Endothelial cell of umbilical vein (primary cell): ENCODE data around the gene NADSYN1. TPM values are rescaled to one million over a fixed set of nuclear protein-coding genes. Genes with fewer than 3 reads are reported as not detected.

ENCODE experiments used
- BruUV-seq: library from RNA; stranded (reverse); fragments of 400-500 nt; replicated peaks from 2 replicates; lab custom pipeline; 2021; lab: Mats Ljungman, UMichigan
- CTCF ChIA-PET: fragments of 300-600, 350-600 bp; sonication (Branson Sonifier 250); formaldehyde crosslinking; loops from one replicate; lab custom pipeline; 2021; ENCODE audit warnings: antibody characterized with exemption, inconsistent platforms; lab: Charles Lee
- POLR2A ChIA-PET: fragments of 300-600, 350-600 bp; sonication (Branson Sonifier 250); formaldehyde crosslinking; loops from one replicate; lab custom pipeline; 2021; ENCODE audit warnings: antibody characterized with exemption, inconsistent platforms; lab: Charles Lee
- DNase-seq: peaks from one replicate; pipeline ENCODE4 v3.0.0-alpha.2; 2011; ENCODE audit warnings: low read depth, low spot score
- FAIRE-seq: peaks from 2 replicates; lab custom pipeline; 2011; peaks lifted over from hg19 to GRCh38; lab: Jason Lieb, UNC
- H2AFZ ChIP-seq: 2 replicates; pipeline ENCODE4 v1.6.0; 2012; ENCODE audit warnings: low read depth, low read length, control low read depth, inconsistent platforms
- H3K27ac ChIP-seq: 2 replicates; pipeline ENCODE4 v1.5.1; 2011; ENCODE audit warnings: low read depth, mild to moderate bottlenecking, control low read depth, low read length, moderate library complexity; ENCODE audit not compliant: insufficient read depth
- H3K27me3 ChIP-seq, 2 experiments: 2 replicates each; pipeline versions ENCODE4 v1.6.0 to v1.6.1; 2011; ENCODE audit warnings: low read length in 2 of 2, mixed read lengths in 1 of 2; ENCODE audit not compliant: control insufficient read depth in 2 of 2, insufficient read depth in 2 of 2
- H3K36me3 ChIP-seq, 2 experiments: 2 replicates in 1 of 2; 3 replicates in 1 of 2; pipeline ENCODE4 v1.5.1; 2011; ENCODE audit warnings: low read length in 2 of 2, mild to moderate bottlenecking in 1 of 2, moderate library complexity in 1 of 2; ENCODE audit not compliant: control insufficient read depth in 2 of 2, insufficient read depth in 2 of 2; ENCODE audit errors: extremely low read depth in 1 of 2
- H3K4me1 ChIP-seq: 3 replicates; pipeline ENCODE4 v1.5.1; 2011; ENCODE audit warnings: mild to moderate bottlenecking, low read length; ENCODE audit not compliant: control insufficient read depth, insufficient read depth; ENCODE audit errors: extremely low read depth
- H3K4me2 ChIP-seq: 2 replicates; pipeline ENCODE4 v1.6.1; 2011; ENCODE audit warnings: low read length, control low read depth, mixed read lengths; ENCODE audit not compliant: insufficient read depth
- H3K4me3 ChIP-seq, 3 experiments: fragments of 200-600 bp in 1 of 3; sonication (generic), shearing (Covaris generic) in 1 of 3; replicated peaks in 1 of 3; 2 replicates each; pipeline ENCODE4 v1.5.1; 2011 to 2016; ENCODE audit warnings: control low read depth in 3 of 3, low read length in 3 of 3, mild to moderate bottlenecking in 2 of 3, inconsistent platforms in 1 of 3, low read depth in 1 of 3, moderate library complexity in 1 of 3; ENCODE audit not compliant: insufficient read depth in 1 of 3
- H3K79me2 ChIP-seq: 2 replicates; pipeline ENCODE4 v1.6.0; 2012; ENCODE audit warnings: low read length, inconsistent platforms; ENCODE audit not compliant: control insufficient read depth, insufficient read depth
- H3K9ac ChIP-seq: replicated peaks from 2 replicates; pipeline ENCODE3; 2011; ENCODE audit warnings: low read length, control low read depth; ENCODE audit not compliant: insufficient read depth; ENCODE audit errors: extremely low read depth
- H3K9me1 ChIP-seq: replicated peaks from 3 replicates; pipeline ENCODE4 v1.6.0; 2011; ENCODE audit warnings: mild to moderate bottlenecking, low read length; ENCODE audit not compliant: control insufficient read depth, insufficient read depth; ENCODE audit errors: extremely low read depth
- H3K9me3 ChIP-seq: replicated peaks from 2 replicates; pipeline ENCODE4 v1.5.1; 2012; ENCODE audit warnings: low read length, inconsistent platforms; ENCODE audit not compliant: control insufficient read depth, insufficient read depth
- H4K20me1 ChIP-seq: replicated peaks from 2 replicates; pipeline ENCODE3; 2011; ENCODE audit warnings: mild to moderate bottlenecking, low read length; ENCODE audit not compliant: control insufficient read depth, insufficient read depth; ENCODE audit errors: extremely low read depth
- EZH2 ChIP-seq: IDR thresholded peaks from 2 replicates; pipeline ENCODE4 v1.6.1; 2012; ENCODE audit warnings: borderline replicate concordance, low read depth, mild to moderate bottlenecking, moderate library complexity, low read length, inconsistent platforms; ENCODE audit not compliant: severe bottlenecking
- FOS ChIP-seq: IDR thresholded peaks from 2 replicates; pipeline ENCODE4 v1.6.1; 2011; ENCODE audit warnings: mild to moderate bottlenecking, low read length, moderate library complexity, borderline replicate concordance; ENCODE audit not compliant: insufficient read depth
- GATA2 ChIP-seq: IDR thresholded peaks from 2 replicates; pipeline ENCODE4 v1.7.0; 2011; ENCODE audit warnings: low read depth, mild to moderate bottlenecking, moderate library complexity, mixed read lengths, low read length; ENCODE audit not compliant: insufficient read length, insufficient read depth
- JUN ChIP-seq: IDR thresholded peaks from 2 replicates; pipeline ENCODE4 v1.6.1; 2011; ENCODE audit warnings: borderline replicate concordance, low read depth; ENCODE audit not compliant: insufficient read length, insufficient read depth
- MYC ChIP-seq: IDR thresholded peaks from one replicate; pipeline ENCODE4 v1.6.1; 2011; ENCODE audit warnings: mild to moderate bottlenecking, low read depth, low read length
- POLR2A ChIP-seq: IDR thresholded peaks from 2 replicates; pipeline ENCODE4 v1.6.1; 2012; ENCODE audit warnings: low read depth, mild to moderate bottlenecking, control low read depth, low read length
- POLR2AphosphoS5 ChIP-seq: IDR thresholded peaks from 2 replicates; pipeline ENCODE4 v1.6.1; 2012; ENCODE audit warnings: low read depth, mild to moderate bottlenecking, control low read depth, low read length, moderate library complexity; ENCODE audit not compliant: insufficient read depth
- dilution Hi-C: fragments of 300-500 bp; cut with MboI; formaldehyde crosslinking; loops from one replicate; pipeline ENCODE4 v1.15.0; 2019; ENCODE audit warnings: low sequenced_read_pairs; ENCODE audit not compliant: extremely low pct_ligation_motif_present
- intact Hi-C: fragments of 100-400 bp; cut with micrococcal nuclease; formaldehyde crosslinking; loops from one replicate; pipeline ENCODE4 v1.10.0; 2022
- polyA plus RNA-seq, 4 experiments: library from polyadenylated mRNA; depleted of rRNA in 3 of 4; stranded (reverse) in 3 of 4; unstranded in 1 of 4; fragments of >200 nt; gene quantifications; 2 replicates each; pipeline versions ENCODE4 v1.2.1 to v1.2.3, GENCODE V29; 2011 to 2012; ENCODE audit warnings: missing spikeins in 1 of 4
- total RNA-seq: library from RNA; stranded (reverse); gene quantifications from 2 replicates; pipeline ENCODE4 v1.2.3, GENCODE V29; 2021
- TF ChIP-seq, protein P1 (sequence below): IDR thresholded peaks from 2 replicates; pipeline ENCODE4 v1.6.1; 2011; ENCODE audit not compliant: insufficient read depth, insufficient read length
- TF ChIP-seq, protein P2 (sequence below), 2 donors: IDR thresholded peaks; 1 replicate in 1 of 2; 2 replicates in 1 of 2; pipeline ENCODE4 v1.5.1; 2011; ENCODE audit warnings: low read length in 2 of 2, mild to moderate bottlenecking in 2 of 2, moderate library complexity in 2 of 2, control low read depth in 1 of 2, inconsistent platforms in 1 of 2, low read depth in 1 of 2; ENCODE audit not compliant: insufficient read depth in 1 of 2; ENCODE audit errors: extremely low read depth in 1 of 2

NADSYN1 gene
- total and polyA plus RNA-seq, 2 donors (not counting 3 experiments of a cell fraction or from before 2014, with no cell fraction given): 77.5 to 99.2 TPM

DNA sequence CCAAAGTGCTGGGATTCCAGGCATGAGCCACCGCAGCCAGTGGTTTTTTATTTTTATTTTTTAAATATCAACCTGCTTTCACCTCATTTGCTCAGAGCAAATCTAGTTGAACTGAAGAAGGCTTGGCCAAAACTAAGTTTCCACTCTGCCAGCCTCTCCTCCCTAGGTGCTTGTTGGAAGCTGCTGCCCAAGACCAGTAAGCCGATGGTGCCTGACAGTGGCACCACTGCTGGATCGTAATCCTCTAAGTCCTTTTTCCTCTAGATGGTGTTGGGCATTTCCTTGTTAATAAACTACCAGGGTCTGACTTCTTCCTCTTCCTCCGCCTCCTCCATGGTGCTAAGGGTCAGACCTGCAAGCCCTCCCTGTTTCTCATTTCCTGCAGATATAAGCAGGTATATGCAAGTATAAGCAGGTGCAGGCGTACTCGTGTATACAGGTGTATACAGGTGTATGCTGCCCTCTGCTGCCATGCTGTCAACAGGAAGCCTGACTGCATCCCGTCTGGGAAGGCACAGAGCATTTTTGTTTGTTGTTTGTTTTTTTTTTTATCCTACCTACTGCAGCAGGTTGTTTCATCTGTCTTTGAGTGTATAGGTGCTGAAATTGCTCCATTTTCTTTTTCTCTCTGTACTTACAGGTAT, 1.6 kb downstream of the NADSYN1 start:
- POLR2A ChIA-PET: no interaction called here

More for the DNA sequence above, 1.6 kb downstream of the NADSYN1 start:
- no TSS peak for BruUV-seq
- Histone ChIP-seq H4K20me1 (no peaks in the 10 kb centered on the region), H3K4me1 (peaks cover 21% of the 10 kb centered on the region), H3K4me2 (no peak overlapping the region), H3K9me1 (no peaks in the 10 kb centered on the region), H3K9me3 (no peaks in the 10 kb centered on the region), H3K79me2 (peaks cover 21% of the 10 kb centered on the region), H2AFZ (no peak overlapping the region), H3K4me3 (no peak overlapping the region), H3K27me3 (no peaks in the 10 kb centered on the region), H3K27ac (no peak overlapping the region), H3K36me3 (peaks cover 13 to 25% of the 10 kb centered on the region in 2 experiments), H3K9ac (no peak overlapping the region)
- no peak for DNase-seq
- TF ChIP-seq GATA2 (no peak), POLR2AphosphoS5 (no peak), EZH2 (no peak), FOS (no peak), POLR2A (no peak), JUN (no peak), MYC (no peak)
- TF ChIP-seq, protein P1, sequence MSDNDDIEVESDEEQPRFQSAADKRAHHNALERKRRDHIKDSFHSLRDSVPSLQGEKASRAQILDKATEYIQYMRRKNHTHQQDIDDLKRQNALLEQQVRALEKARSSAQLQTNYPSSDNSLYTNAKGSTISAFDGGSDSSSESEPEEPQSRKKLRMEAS: no peak
- TF ChIP-seq, protein P2, sequence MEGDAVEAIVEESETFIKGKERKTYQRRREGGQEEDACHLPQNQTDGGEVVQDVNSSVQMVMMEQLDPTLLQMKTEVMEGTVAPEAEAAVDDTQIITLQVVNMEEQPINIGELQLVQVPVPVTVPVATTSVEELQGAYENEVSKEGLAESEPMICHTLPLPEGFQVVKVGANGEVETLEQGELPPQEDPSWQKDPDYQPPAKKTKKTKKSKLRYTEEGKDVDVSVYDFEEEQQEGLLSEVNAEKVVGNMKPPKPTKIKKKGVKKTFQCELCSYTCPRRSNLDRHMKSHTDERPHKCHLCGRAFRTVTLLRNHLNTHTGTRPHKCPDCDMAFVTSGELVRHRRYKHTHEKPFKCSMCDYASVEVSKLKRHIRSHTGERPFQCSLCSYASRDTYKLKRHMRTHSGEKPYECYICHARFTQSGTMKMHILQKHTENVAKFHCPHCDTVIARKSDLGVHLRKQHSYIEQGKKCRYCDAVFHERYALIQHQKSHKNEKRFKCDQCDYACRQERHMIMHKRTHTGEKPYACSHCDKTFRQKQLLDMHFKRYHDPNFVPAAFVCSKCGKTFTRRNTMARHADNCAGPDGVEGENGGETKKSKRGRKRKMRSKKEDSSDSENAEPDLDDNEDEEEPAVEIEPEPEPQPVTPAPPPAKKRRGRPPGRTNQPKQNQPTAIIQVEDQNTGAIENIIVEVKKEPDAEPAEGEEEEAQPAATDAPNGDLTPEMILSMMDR (IDR thresholded peaks at IDR 0.05; ENCODE audit: extremely low read depth in 1 of 2, insufficient read depth in 1 of 2, low read depth in 1 of 2, low read length in 2 of 2): no peak
- intact Hi-C loops: loop anchor here (10.0 kb wide), 1 partner anchor 330 kb away; no protein-coding TSS in a partner anchor
- FAIRE-seq: no peak
- CTCF ChIA-PET: no interaction called here
- dilution Hi-C loops: no loop called here
